NCI-H2196 (cell line): Measurements from ENCODE around the gene ACSL3.
"Not testable (repeated sequence)": the region's sequence is repeated elsewhere in the genome, so short reads cannot be mapped to it uniquely, and the experiment has no call there.

Experiments
- DNase-seq: peaks from one replicate; lab custom pipeline; 2025; ENCODE audit not compliant: unreplicated experiment; lab: John Stamatoyannopoulos, UW

ACSL3 gene

DNA sequence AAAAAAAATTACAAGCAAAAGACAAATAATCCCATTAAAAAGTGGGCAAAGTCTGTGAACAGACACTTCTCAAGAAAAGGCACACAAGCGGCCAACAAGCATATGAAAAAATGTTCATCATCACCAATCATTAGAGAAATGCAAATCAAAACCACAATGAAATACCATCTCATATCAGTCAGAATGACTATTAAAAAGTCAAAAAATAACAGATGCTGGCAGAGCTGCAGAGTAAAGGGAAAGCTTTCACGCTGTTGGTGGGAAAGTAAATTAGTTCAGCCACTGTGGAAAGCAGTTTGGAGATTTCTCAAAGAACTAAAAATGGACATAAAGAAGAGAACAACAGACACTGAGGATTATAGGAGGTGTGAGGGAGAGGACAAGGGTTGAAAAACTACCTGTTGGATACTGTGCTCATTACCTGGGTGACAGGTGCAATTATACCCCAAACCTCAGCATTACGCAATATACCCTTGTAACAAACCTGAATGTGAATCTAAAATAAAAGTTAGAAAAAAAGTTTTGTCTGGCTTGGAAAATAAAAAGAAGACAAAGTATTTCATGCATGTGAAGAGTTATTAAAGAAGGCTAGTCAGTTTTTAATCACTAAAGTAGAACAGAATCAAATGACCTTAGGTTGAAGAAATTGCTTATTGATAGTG is 8.7 kb upstream of the ACSL3 start:
- DNase-seq = no peak

DNA sequence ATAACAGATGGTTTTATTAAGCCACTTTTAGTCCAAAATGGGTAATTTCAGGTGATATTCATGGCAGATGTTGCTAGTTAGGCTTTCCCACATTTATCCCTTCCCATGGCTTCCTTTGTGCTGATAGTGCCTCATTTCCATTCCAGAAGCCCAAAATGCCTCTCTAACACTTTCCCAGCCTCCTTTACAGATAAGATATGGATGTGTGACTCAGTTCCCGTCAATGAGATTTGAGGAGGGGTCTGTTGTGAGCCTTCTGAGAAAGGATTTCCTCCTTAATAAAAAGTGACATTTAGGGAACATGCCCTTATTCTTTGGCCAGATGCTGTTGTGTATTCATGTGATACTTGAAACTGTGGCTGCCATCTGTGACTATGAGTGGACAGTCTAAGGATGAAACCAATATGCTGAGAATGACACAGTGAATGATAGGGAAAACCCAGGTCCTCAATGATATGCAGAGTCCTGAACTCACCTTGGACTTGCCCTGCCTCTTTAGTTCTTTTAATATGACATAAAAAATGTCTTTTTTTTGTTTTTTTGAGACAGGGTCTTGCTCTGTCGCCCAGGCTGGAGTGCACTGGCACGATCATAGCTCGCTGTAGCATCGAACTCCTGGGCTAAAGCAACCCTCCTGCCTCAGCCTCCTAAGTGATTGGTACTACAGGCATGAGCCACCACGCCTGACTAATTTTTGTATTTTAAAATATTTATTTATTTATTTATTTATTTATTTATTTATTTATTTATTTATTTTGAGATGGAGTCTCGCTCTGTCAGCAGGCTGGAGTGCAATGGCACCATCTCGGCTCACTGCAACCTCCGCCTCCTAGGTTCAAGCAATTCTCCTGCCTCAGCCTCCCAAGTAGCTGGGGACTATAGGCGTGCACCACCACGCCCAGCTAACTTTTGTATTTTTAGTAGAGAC is 5.8 kb upstream of the ACSL3 start:
- DNase-seq = no peak

DNA sequence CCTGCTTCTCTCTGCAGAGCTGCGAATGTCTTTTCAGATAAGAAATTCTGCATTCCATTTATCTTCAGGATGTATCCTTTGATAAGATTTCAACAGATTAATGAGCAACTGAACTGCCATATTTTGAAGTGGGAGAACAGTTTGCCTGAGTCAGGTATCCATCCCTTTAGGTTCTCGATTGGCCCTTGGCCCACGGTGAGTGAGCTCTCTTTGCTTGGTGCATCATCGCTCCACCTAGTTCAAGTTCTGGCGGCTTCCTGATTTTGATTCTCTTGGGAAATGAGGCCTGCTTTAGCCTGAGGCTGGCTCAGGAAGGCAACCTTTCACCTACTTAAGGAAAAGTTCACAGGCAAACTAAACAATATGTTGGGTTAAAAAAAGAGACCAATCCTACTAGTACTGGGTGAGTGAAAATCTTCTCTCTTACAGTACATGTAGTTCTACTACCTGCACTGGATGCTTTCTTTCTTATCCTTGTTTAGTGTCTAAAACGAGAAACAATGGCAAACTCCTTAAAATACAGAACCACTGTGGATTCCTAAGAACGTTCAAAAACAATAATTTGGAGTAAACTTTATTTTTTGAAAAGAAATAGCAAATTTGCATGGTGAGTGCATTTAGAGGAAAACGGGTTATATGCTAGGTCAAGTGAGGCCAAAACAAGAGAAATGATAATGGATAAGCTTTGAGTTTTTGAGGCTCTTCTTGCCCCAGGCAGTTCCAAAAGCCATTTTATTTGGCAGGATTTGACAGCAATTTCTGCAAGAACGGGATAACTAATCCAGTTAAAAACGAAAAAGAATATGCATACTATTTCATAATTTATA is 837 bp upstream of the ACSL3 start:
- peak; percentile 31 for DNase-seq

DNA sequence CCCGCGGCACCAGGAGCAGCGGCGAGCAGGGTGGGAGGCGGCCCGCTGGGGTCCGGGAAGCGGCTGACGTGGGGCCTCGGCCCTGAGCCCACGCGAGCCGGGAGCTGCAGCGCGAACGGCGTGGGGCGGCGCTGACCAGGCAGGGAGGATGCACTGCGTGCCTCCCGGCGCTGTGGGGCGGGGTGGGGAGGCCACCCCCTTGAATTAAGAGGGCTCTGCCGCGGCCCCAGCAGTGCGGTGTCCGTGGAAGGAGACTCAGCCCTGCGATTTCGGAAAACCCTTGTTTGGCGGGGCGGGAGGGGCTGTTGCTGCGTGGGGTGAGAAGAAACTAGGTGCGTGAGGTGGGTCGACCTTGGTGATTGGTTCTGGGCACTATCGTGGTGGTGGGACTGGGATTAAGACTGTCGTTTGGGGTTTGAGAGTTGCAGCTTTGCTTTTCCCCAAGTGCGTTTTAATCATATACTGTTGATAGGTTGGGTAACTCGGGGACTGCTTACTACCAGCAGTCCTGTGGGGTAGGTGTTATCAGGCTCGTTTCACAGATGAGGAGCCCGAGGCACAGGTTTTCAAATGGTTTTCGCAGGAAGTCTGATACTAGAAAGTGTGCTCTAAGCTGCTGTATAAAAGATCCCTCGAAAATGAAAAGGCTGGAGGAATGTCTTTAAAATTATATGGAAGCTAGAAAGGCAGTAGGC is 722 bp downstream of the ACSL3 start:
- no peak for DNase-seq

GRCh38 chr2:222862106-222862908 is 1.5 kb downstream of the ACSL3 start:
- no peak for DNase-seq

DNA sequence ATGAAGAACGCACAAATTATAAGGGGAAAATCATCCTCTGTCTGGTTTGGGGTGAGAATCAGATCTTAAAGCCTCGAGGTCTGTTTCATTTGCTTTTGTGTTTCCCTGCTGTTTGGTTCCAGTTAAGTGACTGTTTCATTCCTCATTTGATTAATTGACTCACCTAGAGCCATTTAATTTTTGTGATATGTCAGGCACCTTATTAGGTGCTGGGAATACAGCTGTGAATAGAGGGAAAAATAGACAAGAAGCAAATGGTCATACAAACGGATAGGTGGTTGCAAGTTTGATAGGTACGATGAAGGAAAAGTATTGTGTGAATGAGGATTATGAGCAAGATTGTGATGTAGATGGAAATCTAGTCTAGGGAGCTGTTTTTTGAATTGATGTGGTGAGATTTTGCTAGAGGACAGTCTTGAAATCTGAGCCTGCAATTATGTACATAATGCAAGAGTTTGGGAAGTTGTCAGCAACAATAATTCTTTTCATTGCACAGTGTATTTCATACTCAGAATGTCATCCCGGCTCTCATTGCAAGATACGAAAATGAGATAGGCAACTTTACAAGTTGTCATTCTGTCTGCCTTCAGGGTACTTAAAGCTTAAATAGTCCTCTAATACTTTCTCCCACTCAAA is 2.2 kb downstream of the ACSL3 start:
- no peak for DNase-seq

DNA sequence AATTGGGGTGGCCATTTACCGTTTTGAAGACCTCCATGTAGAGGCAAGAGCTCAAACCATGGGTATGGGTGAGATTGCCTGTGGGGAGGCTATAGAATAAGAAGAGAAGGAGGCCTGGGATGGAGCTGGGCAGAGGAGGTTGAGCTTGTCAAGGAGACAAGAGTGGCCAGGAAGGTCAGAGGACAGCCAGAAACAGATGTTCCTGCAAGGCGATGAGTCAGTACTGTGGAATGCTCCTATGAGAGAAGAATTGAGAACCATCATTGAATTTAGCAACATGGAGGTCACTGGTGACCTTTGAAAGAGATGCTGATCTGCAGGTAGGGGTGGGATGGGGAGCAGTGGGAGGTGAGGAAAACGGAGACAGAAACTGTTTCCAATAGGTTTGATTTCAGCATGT is 3.5 kb downstream of the ACSL3 start:
- no peak for DNase-seq

GRCh38 chr2:222865301-222865700 is 4.5 kb downstream of the ACSL3 start:
- no peak for DNase-seq

DNA sequence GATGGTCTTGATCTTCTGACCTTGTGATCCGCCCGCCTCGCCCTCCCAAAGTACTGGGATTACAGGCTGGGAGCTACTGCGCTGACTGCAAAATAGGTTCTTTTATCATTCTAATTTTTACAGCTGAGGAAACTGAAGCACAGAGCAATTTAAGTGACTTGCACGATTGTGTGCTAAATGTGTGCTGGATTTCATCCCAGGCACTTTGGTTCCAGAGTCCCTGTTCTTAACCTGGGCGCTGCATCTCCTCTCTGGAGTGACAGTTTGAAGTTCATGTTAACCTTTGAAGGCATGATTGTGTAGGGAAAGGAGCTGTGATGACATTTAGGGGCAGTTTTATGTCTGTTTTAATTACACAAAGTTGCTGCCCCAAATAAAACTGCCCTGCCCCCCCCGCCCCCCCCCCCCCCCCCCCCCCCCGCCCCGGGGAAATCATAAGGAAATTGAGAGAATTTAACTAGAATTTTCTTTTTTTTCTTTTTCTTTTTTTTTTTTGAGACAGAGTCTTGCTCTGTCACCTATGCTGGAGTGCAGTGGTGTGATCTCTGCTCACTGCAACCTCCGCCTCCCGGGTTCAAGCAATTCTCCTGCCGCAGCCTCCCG is 5.6 kb downstream of the ACSL3 start:
- DNase-seq = no peak

DNA sequence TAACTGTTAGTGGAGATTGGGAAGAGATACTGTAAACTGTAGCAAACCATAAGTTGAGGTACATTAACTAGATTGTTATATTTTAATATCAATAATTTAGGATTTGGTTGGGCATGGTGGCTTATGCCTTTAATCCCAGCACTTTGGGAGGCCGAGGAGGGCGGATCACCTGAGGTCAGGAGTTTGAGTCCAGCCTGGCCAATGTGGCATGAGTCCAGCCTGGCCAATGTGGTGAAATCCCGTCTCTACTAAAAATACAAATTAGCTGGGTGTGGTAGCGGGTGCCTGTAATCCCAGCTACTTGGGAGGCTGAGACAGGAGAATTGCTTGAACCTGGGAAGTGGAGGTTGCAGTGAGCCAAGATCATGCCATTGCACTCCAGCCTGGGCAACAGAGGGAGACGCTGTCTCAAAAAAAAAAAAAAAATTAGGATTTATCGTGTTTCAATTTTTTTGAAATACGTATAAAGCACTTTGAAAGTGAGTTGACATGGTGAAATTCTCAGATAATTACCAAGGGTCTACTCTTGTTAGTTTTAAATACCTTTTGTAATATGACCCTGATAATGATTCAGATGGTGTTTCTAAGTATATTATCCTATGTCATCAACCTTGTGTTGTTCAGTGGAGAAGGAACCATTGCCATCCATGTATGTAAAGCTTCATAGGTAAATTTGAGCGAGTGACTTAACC is 7.9 kb downstream of the ACSL3 start:
- not testable (repeated sequence) for DNase-seq

GRCh38 chr2:222869252-222869560 is 8.4 kb downstream of the ACSL3 start:
- no peak for DNase-seq

DNA sequence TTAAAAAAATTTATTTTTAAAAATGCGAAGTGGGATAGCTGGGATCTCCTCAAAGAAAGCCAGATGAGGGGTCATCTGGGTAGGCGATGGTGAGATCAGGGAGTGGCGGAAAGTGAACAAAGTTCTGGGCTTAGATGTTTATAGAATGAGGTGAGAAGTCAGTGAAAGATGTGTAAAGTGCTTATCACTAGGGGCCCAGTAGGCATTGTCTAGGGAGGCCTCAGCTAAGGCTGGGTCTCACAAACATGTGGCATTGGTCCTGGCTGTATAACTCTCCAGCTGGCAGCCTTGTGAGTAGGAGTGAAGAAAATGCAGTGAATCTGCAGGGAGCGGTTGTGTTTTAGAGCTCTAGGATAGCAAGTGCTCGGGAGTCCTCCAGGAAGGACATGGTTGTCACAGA is 10.5 kb downstream of the ACSL3 start:
- no peak for DNase-seq

DNA sequence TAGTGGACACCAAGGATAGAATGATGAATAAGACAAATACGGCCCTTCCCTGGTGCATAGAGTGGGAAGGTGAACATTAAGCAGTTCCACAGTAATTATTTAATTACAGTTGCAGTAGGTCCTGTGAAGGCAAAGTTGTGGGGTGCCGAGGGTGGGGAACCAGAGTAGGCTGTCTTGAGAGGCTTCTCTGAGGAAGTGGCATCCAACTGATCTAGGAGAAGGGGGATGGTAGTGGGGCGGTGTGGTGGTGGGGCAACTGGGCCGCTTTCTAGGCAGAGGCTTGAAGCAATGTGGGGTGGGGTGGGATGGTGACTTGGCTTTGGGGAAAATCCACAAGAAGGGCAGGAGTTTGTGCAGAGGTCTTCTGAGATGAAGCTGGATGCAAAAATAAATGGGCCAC is 11.7 kb downstream of the ACSL3 start:
- no peak for DNase-seq

DNA sequence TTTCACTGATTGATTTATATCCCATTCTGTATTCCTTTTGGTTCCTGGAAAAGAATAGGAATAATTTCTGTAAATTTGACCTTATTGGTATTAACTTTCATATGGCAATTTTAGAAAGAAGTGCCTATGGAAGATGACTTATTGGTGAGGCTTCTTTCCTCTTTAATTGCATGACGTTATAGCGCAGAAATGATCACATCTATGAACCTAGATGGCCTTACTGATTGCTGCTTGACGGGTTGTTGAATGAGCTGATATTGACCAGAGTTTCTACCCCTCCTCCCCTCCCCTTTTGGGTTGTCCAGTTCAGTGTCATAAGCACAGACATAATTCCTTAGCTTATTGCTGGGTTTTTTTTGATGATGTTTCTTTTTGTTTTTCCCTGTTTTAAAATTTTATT is 14.6 kb downstream of the ACSL3 start:
- DNase-seq = no peak

DNA sequence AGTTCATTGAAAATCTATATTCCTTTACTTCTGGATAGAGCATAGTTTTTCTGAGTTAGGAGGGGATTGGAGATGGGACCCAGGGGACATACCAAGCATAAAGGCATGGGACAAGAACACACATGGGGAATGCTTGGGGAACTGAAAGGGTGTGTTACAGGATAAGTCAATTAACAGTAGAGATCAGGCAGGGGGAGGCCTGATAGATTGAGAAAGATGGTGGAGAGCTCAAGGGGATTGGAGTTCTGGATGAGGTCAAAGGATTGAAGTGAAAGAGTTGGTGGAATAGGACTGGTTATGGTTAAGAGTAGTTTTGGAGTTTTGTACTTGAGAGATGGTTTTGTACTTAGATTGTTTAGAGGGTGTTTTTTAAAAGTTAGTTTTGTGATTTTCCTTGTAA is 16.1 kb downstream of the ACSL3 start:
- DNase-seq = no peak

DNA sequence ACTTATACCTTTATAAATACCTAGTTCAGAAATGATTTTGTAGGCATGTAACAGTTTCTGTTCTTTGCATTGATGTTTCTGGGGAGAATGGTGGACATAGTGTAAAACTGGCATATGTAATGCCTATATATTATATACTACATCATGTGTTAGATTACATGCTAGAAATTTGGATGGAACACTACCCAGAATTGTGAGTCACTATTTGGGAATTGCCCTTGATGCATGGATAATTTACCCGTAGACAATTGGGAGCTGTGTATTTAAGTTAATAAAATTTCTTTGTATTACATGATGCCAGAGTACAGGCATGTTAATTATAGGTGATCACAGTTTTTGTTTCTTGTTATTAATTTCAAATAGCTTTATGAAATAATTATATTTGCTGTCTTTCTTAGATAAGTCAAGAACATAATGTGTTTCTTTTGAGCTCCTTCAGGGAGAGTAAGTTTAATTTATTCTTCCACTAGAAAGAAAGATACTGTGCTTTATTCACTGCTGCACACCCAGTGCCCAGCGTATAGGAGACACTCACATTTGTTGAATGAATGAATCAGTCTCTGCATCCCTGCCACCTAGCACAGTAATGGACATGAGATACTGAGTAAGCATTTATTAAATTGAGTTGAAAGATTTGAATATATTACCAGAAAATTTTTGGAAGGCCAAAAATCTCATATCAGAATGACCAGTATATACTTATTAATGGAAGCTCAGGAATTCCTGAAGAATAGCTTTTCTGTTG is 16.9 kb downstream of the ACSL3 start:
- no peak for DNase-seq

GRCh38 chr2:222878301-222878876 is 17.6 kb downstream of the ACSL3 start:
- DNase-seq = no peak
